GM19438 (cell line): ENCODE measurements around the gene PTPRN2.
"Not testable (repeated sequence)": the region's sequence is repeated elsewhere in the genome, so short reads cannot be mapped to it uniquely, and the experiment has no call there.

Experiments
- ATAC-seq: cut with Tn5 transposase; IDR thresholded peaks from one replicate; pipeline ENCODE4 v1.9.1; 2021; ENCODE audit warnings: low read depth; ENCODE audit not compliant: unreplicated experiment

Gene PTPRN2

DNA sequence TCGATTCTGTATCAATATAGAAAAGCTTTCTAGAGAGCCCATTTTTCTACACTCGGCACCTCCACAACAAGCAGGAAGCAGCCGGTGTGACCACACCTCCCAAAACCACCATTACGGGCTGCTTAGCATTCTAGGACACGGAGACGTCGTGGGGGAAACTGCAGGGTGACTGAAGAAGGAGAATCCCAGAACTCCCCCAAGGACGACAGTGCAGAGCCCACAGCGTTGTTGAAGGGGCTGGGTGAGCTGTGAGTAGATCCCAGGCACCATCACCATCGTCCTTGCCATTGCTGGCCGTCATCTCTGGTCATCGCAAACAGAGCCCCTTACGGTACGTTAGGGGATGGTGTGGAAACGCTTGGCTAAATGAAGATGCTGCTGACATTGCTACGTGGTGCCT lies 351.8 kb downstream of the PTPRN2 start:
- ATAC-seq: no peak

DNA sequence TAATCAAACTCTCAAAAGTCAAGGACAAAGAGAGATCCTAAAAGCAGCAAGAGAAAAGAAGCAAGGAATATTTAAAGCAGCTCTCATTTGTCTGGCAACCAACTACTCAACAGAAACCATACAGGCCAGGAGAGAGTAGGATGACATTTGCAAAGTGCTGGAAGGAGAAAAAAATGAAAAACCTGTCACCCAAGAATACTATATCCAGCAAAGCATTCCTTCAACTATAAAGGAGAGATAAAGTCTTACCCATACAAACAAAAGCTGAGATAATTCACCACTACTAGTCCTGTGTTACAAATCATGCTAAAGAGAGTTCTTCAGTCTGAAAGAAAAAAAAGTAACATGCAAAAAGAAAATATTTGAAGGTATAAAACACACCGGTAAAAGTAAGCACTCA lies 357.7 kb downstream of the PTPRN2 start:
- ATAC-seq: no peak

DNA sequence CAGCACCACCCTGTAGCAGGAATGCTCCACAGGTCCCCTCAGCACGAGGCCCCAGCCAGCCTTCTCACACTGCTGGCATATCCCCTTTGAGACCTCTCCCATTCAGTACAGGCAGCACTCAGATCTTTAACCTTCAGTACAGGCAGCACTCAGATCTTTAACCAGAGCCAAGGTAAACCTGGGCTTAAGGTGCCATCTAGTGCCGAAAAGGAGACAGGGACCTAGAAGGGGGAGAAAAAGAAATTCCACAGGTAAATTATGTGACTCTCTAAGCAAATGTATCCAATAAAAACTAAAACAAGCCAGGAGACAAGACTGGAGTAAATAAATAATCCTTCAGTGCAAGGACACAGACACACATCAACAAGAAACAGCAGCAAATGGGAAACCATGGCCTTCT lies 358.6 kb downstream of the PTPRN2 start:
- ATAC-seq: no peak

DNA sequence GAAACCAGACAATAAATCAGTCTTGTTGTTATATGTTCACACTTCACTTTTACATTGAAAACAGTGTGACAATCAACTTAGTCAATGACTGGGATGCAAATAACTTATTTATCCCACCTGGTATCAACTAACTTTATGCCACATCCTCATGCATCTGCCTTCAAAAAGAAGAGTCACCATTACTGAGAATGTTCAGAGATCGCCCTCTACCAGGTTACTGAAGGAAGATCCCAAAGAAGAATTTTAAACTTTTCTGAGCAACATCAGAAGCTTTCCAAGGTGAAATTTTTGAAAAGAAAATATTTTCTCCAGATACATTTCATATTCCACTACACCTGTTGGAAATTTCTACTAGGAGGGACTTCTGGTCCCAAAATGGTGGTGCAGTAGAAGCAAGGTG lies 359.5 kb downstream of the PTPRN2 start:
- ATAC-seq: no peak

DNA sequence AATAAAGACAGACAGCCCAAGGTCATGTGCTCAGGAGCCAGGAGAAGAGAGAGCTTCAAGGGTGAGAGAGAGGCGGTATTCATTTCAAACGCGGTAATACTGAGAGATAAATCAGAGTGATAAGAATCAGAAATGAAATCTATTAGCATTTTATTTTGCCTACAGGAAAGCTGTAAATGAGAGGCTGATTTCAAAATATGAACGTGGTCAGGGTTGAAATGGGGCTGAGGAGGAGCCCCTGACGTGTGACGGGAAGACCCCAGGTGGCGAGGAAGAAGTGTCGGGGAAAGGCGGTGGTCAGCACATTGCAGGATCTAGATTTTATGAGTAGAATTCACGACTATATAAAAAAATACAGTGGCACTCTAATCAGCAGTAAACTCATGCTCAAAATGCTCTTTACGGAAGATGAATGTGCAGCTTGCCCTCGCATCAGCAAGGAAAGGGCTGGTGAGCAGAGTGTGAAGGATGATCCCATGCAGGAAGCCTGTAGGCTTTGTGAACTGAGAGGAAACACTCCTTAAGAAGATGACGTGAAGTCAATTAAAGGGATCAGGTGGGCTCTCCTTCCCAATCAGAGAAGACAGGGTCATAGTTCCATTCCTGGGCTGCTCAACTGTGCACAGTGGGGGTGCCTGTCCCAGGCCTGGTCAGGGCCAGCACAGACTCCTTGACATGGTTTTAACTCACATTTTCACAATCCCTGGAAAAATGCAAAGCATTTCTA lies 360.2 kb downstream of the PTPRN2 start:
- no peak for ATAC-seq

DNA sequence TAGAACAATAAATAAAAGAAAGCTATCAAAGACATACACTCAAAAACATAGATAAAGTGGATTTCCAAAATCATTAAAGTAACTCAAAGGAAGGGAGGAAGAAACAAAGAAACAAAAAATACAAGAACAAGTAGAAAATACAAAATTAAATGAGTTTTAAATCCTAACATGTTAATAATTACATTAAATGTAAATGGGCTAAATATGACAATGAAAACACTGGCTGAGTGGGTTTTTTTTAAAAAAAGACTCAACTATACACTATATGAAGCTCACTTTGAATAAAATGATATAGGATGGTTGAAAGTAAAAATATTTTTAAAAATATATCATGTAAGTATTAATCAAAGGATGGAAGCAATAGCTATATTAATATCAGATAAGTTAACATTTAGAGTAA lies 371.4 kb downstream of the PTPRN2 start:
- ATAC-seq: no peak

DNA sequence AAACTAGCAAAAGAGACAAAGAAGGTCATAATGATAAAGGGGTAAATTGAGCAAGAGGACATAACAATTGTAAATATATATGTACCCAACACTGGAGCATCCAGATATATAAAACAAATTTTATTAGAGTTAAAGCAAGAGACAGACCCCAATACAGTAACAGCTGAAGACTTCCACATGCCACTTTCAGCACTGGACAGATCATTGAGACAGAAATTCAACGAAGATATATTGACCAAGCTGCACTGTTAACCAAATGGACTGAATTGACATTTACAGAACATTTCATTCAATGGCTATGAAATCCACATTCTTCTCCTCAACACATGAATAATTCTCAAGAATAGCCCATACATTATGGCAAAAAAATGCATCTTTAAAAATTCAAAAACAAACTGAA lies 378.2 kb downstream of the PTPRN2 start:
- no peak for ATAC-seq

DNA sequence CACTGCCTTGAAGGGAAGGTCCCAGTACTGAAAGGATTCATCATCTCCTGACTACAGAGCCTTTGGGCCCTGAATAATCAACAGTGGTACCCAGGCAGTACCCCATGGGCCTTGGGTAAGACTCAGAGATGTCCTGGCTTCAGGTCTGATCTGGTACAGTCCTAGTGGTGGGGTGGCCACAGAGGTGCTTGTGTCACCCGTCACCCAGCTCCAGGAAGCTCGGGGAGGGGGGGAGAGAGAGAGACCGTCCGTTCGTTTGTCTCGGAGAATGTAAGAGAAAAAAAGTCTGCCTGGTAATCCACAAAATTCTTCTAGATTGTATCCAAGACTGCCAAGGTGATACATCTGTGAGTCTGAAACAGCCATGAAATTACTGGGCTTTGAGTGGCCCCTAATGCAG lies 381.3 kb downstream of the PTPRN2 start:
- ATAC-seq: no peak

DNA sequence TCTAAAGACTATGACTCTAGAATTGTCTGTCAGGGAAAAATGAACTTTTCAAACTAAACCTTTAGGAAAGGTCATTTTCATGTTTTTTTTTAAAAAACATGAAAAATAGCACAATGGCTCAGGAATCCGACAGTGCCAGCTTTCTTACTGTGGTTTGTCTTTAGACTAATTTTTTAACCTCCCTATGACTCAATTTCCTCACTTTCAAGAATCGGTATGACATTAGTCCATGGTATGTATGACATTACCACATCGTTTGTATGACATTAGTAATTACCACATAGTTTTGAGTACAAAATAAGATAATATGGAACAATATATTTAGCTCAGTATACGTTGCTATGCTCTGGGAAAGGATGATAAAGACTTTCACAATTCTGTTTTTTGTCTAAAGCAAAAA lies 383.2 kb downstream of the PTPRN2 start:
- ATAC-seq: no peak

DNA sequence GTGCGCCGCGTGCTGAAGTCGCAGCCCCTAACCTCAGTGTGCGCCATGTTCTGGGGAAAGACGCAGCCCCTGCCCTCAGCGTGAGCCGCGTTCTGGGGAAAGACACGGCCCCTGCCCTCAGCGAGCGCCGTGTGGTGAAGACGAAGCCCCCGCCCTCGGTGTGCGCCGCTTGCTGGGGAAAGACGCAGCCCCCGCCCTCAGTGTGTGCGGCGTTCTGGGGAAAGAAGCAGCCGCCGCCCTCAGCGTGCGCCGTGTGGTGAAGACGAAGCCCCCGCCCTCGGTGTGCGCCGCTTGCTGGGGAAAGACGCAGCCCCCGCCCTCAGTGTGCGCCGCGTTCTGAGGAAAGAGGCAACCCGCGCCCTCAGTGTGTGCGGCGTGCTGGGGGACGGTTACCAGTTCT lies 383.7 kb downstream of the PTPRN2 start:
- not testable (repeated sequence) for ATAC-seq

DNA sequence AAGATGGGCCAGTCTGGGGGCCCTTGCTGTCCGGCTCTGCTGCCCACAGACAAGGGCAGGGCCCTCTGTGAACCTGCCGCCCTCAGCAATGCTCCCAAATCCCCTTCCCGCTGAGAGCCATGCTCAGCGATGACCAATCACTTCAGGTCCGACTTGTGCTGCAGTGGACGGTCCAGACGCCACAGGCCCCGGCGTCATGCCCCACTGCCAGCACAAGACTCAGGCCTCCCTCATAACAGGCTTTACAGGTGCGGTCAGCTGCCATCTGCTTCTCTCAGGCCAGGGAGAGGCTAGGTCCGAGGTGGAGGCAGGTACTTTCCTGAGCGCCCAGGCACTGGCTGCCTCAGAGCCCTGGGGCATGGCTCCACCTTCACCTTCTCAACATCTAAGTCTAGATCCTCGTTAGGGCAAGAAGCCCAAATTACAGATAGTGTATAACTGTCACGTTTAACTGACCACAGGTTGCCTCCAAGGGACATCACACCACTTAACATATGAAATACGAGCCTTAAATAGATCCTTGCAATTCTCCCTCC lies 393.2 kb downstream of the PTPRN2 start:
- no peak for ATAC-seq

DNA sequence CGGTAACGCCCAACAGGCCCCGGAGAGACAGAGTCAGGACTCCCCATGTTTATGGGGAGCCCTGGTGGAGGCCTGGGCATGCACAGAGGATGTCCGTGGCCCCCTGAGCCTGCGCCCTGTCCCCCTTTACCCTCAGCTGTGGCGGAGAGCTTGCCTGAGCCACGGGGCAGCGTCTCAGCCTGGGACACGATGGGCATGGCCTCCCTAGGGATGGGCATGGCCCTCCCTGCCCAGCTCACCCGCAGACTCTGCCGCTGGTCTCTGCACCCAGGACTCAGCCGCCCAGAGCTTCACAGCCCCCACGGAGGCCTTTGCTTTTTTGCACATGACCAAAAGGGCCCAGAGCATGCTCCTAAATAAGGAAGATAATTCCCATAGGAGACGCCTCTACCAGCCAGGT lies 394.2 kb downstream of the PTPRN2 start:
- no peak for ATAC-seq

DNA sequence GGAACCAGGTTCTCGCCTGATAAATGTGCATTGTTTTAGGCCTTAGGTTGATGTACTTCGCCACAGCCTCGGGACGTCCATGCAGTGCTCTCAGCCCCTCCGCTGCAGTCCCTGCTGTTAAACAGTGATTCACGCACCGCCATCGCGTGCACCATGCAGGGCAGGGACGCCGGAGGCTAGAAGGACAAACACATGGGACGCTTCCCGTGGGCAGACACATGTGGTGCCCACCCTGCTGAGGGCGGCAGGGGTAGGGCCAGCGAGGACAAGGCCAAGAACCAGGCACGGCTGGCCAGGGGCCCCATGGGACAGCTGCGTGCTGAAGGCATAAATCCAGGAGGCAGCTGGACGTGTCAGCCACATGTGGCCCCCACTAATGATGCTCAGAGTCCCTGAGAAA lies 394.7 kb downstream of the PTPRN2 start:
- no peak for ATAC-seq

DNA sequence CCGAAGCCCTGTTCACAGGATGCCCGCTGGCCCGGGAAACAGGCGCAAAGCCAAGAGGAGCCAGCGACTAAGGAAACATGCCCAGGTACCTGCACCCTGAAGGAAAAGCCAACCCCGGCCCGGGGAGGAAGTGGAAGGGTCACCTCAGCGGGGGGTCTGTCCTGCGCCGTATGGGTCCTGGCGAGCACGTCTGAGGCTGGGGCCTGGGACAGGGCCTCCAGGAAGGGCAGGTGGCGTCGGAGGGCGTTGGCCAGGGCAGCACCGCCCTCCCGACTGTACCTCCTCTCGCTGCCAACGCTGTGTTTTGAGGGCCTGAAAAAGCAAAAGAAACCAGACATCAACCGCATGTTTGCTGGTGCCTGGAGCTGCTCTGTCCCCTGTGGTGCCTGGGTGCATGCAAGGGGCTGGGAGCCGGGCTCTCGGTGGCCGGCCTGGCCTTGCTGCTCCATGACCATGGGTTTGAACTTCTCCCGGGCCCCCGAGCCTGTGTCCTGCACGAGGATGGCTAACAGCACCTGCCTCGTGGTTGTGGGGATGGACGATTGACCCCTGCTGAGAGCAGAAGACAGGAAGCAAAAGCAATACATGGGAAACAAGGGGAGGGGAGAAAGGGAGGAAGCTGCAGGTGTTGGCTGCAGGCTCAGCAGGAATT lies 395.3 kb downstream of the PTPRN2 start:
- ATAC-seq: no peak

DNA sequence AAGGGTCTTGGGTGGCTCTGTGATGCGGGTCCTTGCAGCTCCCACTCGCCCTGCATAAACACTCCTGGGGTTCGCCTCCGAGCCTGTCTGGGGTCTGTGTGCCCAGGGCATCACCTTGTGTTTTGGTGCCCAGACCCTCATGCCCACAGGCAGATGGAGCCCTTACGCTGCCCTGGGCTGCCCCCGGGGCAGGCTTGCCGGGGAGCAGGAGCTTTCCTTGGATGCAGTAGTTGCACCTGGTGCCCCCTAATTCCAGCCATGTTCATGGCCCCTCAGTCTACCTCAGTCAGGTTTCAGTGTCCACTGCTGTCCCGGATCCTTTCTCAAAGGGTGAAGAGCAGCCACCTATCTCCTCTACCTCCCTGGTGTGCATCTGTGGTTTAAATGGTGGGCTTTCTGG lies 396.0 kb downstream of the PTPRN2 start:
- ATAC-seq: no peak

DNA sequence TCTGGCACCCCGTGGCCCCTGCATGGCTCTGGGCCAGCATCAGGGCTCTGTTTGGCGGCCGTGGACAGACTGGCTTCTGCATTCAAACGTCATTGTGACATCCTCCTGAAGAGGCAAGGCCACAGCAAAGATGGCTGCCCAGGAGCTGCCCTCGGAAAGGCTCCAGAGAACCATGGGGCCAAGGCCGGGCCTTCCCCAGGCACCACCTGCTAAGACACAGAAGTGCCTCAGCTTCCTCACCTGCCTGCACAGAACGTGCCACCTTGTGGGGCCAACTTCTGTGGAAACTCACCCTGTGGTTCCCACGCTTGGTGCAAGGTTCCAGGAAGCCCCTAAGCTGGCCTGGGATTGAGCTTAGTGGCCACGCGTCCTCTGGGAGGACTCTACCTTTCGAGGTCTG lies 396.9 kb downstream of the PTPRN2 start:
- ATAC-seq: no peak

DNA sequence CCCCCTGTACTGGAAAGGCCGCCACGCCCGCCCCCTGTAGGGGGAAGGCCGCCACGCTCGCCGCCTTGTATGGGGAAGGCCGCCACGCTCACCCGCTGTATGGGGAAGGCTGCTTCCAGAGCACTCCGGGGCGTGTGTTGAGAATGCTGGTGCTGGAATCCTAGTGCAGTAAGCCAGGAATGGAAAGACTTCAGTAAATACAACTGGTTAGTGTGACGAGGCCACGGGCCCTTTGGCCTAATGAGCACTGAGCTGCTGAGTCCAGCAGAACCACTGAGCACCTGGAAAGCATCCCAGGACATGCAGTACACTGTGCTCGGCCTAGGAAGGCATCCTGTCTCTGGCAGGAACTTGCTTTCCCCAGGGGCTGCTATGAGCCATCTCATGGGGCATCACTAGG lies 398.9 kb downstream of the PTPRN2 start:
- ATAC-seq: no peak

DNA sequence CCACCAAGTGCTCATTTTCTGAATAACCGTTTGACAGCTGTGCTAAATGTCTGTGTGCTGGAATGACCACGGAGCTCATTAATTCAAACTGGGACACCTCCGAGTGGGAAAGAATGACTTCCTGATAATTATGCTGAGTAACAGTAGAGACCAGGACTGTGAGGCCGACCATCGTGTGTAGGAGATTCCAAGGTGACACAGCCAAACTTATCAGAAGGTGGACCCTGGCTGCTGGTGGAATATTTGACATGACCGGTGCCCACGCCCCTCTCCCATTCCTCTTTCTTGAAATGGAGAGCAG lies 400.0 kb downstream of the PTPRN2 start:
- no peak for ATAC-seq

DNA sequence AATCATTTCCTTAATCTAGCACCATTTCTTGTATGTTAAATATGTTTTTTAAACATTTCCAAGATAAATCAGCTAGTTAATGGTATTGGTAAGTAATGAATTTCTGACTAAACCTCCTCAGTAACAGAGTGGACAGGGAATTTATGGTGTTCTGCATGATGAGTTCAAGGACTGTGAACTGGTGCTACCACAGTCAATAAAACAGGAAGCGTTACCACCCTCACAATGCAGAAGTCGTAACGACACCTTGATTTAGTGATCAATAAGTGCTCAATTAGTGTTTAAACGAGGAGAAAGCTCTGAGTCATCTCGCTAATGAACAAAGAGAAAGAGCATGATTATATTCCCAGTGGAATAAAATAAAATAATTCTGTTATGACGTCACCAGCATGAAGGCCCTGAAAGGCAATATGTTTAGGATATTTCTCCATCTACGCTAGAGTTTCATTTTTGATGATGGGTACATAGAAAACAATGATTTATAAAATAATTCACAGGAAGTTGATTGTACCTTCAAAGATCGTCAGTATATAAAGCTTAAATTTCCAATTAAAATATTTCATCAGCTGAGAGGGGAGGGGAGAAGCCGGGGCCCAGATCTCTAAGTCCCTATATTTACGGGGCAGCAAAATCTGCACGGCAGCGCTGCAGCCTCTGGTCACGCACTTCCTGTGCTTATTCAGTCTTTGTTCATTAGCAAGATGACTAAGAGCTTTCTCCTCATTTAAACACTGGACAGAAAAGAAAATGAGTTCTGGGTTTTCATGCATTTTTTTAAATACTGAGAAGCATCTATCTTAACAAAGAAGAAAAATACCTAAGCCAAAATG lies 400.5 kb downstream of the PTPRN2 start:
- ATAC-seq: no peak

DNA sequence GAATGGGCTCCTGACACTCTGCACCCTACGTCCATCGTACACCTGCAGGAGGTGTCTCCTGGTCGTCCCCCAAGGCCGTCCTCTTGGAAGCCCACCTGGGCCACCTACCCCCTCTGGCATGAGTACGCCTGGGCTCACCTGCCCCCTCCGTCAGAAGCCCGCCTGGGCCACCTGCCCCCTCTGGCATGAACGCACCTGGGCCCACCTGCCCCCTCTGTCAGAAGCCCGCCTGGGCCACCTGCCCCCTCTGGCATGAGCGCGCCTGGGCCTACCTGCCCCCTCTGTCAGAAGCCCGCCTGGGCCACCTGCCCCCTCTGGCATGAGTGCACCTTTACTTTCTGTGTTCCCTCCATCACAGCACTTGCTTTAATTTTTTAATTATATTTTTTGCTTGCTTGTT lies 401.2 kb downstream of the PTPRN2 start:
- ATAC-seq: no peak

DNA sequence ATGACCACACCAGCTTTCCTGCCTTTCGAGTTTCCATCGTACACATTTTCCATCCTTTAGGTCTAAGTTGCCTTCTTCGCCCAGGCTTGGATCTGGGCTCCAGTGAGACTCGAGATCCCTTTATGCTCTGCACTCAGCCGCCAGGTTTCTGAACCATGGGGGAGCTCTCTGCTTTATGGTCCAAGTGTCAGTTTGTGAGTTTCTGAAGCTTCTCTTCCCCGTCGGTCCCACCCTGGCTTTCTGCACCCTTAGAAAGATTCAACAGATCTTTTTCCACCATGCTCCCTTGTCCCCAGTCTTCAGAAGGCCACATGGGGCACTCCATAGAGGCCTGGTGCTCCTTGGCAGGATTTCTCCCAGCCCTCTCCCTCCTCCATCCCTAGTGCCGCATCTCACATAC lies 402.0 kb downstream of the PTPRN2 start:
- no peak for ATAC-seq

DNA sequence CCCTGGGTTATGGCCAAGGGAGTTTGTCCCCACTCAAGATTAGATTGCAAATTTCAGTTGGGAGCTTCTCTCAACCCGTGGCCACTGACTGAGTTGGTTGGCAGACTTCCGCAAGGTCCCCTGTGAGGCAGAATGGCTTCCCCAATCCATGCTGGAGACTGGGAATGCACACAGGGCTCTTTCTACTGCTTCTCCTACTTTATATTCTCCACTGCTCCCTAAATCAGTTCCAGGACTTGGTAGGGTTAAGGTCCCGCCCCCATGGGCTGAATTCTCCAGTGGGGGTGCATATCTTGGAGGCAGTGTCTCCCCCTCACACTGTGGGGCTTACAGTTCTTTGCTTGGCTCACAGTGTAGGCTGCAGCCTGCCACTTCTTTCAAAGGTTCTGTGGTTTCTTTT lies 404.2 kb downstream of the PTPRN2 start:
- ATAC-seq: no peak
